ENCODE data around the gene ATXN1. TPM values are rescaled to one million over a fixed set of nuclear protein-coding genes. Genes with fewer than 3 reads are reported as not detected.

The ATXN1 gene
- total RNA-seq, 1 experiment from 2014 or later = 8.1 TPM

- TF ChIP-seq E2F1 (CRISPR knock-in tag; IDR thresholded peaks at IDR 0.05) (no peak), ETV6 (CRISPR knock-in tag; IDR thresholded peaks at IDR 0.05) (no peak), CREB1 (CRISPR knock-in tag; IDR thresholded peaks at IDR 0.05) (no peak), E2F5 (CRISPR knock-in tag; IDR thresholded peaks at IDR 0.05) (no peak), USF2 (CRISPR knock-in tag; IDR thresholded peaks at IDR 0.05) (no peak), ZNF671 (CRISPR knock-in tag; IDR thresholded peaks at IDR 0.05) (no peak)
Observed at GRCh38 chr6:16762268-16762549, 949 bp upstream of the ATXN1 start (continued).

GRCh38 chr6:16761471-16762267 lies 409 bp upstream of the ATXN1 start:
- Mint-ChIP-seq H3K27ac (no peak overlapping the region), H3K27me3 (ENCODE audit: low read depth) (peaks cover 26% of the 10 kb centered on the region), H3K4me3 (peak overlapping the region; percentile 96), H3K36me3 (no peaks in the 10 kb centered on the region), H3K4me1 (peaks cover 30% of the 10 kb centered on the region), H3K9me3 (no peaks in the 10 kb centered on the region)
- ChIA-PET POLR2A (interaction anchor here (0.6 to 1.3 kb wide), 2 partner anchors 217 to 429 kb away, joined by 3 read pairs; no protein-coding TSS in a partner anchor), CTCF (interaction anchor here (0.6 to 3.7 kb wide), 15 partner anchors 10 to 476 kb away, joined by 3 to 35 read pairs (median 5); no protein-coding TSS in a partner anchor)
- DNase-seq (ENCODE audit: low spot score) (peak; percentile 87), ATAC-seq (peak; percentile 56)
- TF ChIP-seq ETV6 (CRISPR knock-in tag; IDR thresholded peaks at IDR 0.05) = no peak
- no peak for TF ChIP-seq GRHL2 (CRISPR knock-in tag; IDR thresholded peaks at IDR 0.05; ENCODE audit: insufficient replicate concordance, severe bottlenecking)
- TF ChIP-seq ZNF532 (CRISPR knock-in tag; IDR thresholded peaks at IDR 0.05; ENCODE audit: borderline replicate concordance) = no peak
- TF ChIP-seq TCF7 (CRISPR knock-in tag; IDR thresholded peaks at IDR 0.05; ENCODE audit: low read depth) = no peak
- TF ChIP-seq ZNF425 (CRISPR knock-in tag; conservative IDR thresholded peaks at IDR 0.05) = no peak
- no peak for TF ChIP-seq TEAD4 (CRISPR knock-in tag; IDR thresholded peaks at IDR 0.05)
- no peak for TF ChIP-seq HMGA2 (CRISPR knock-in tag; IDR thresholded peaks at IDR 0.05)
- no peak for TF ChIP-seq NR3C1 (CRISPR knock-in tag; conservative IDR thresholded peaks at IDR 0.05; ENCODE audit: low read depth)
- no peak for TF ChIP-seq PRRX2 (CRISPR knock-in tag; IDR thresholded peaks at IDR 0.05)
- 0 out of 2 replicates have a peak, but pooled peaks have one; percentile 29 for TF ChIP-seq FOXP4 (CRISPR knock-in tag; IDR thresholded peaks at IDR 0.05)
- TF ChIP-seq ATF1 (CRISPR knock-in tag; IDR thresholded peaks at IDR 0.05) = no peak
- TF ChIP-seq ZNF317 (CRISPR knock-in tag; IDR thresholded peaks at IDR 0.05; ENCODE audit: borderline replicate concordance, low read depth) = no peak
- TF ChIP-seq IRF1 (CRISPR knock-in tag; IDR thresholded peaks at IDR 0.05) = no peak
- no peak for TF ChIP-seq ZNF416 (CRISPR knock-in tag; IDR thresholded peaks at IDR 0.05)
- peak; percentile 39; the same call in 1 of the 2 replicates for TF ChIP-seq CBFB (CRISPR knock-in tag; IDR thresholded peaks at IDR 0.05; ENCODE audit: low read depth)
- no peak for TF ChIP-seq ZNF512 (CRISPR knock-in tag; IDR thresholded peaks at IDR 0.05; ENCODE audit: borderline replicate concordance)
- TF ChIP-seq GTF2I (CRISPR knock-in tag; conservative IDR thresholded peaks at IDR 0.05) = no peak

All from WTC11 (cell line).